Embryonic facial prominence (tissue), 1 donor: ENCODE results near the gene CYP3A7.
"Not testable (repeated sequence)": the region's sequence is repeated elsewhere in the genome, so short reads cannot be mapped to it uniquely, and the experiment has no call there.

Source experiments
- DNase-seq: peaks from one replicate; pipeline ENCODE4 v3.0.0-alpha.2; 2016; ENCODE audit errors: extremely low spot score

The CYP3A7 gene

GRCh38 chr7:99709260-99709659 lies 25.7 kb downstream of the CYP3A7 start:
- no peak for DNase-seq

DNA sequence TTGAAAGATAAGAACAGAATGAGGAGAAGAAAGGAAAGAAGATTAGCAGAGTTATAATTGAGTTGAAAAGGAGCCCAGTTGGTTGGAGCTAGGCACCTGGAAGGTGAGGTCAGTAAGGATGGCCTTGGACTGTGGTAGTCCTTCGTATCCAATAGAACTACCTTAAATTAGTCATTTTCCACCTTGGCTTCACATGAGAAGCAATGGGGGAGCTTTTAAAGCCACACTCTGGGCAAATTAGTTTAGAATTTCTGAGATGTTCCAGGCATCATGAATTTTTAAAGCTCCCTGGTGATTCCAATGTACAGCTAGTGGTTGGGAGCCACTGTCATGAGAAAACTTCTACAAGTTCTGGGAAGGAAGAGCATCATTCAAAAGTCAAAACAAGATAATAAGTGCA lies 27.9 kb downstream of the CYP3A7 start:
- no peak for DNase-seq

DNA sequence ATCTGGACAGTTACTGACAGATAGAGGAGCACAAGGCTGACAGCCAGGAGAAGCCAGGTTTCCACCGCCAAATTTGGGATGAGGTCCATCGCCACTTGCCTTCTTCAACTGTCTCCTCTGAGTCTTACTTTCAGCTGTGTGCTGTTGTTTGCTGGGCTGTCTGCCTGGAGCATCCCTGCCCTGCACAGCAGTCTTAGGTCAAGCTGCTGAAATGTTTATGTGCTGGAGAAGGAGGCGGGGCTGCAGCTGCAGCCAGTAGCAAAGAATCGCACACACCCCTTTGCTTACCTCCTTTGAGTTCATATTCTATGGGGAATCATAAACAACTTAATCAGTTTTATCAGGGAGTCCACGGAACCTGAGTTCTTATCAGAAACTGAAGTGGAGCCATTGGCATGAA lies 35.0 kb downstream of the CYP3A7 start:
- DNase-seq, result no peak

DNA sequence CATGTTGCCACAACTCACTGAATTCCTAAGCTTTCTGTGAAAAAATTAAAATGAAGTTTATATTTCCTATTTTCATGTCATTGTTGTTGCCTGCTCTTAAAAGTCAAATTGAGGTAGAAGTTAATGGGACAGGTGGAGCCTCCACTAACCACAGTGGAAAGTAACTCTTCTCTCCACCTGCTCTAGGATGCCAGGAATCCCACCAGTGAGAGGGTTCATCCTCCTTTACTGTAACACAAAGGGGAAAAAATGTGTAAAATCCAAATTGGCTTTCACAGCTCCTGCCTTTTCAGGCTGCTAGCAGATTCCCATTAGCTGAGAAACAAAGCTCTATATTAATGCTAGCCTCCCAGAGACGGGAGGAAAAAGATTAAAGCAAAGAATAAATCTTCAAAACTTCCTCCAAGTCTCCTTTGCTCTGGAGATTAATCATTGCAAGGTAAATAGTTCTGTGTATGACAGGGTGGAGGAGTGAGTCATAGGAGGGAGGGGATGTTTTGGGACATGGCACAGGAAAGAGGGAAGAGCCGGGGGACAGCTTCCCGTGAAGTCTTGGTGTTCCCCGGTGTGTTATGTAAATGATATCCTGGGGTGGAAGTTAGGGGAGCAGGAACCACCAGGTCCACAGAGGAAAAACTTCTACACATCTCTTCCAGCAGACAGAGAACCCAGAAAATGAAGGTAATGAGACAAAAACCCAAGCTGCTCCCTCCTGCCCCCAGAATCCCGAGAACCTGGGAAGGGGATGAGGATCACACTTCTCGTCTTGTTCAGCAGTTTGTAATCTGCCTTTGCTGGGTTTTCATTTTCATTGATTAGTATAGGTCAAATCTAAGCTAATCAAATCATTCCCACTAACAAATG lies 35.9 kb downstream of the CYP3A7 start:
- not testable (repeated sequence) for DNase-seq

DNA sequence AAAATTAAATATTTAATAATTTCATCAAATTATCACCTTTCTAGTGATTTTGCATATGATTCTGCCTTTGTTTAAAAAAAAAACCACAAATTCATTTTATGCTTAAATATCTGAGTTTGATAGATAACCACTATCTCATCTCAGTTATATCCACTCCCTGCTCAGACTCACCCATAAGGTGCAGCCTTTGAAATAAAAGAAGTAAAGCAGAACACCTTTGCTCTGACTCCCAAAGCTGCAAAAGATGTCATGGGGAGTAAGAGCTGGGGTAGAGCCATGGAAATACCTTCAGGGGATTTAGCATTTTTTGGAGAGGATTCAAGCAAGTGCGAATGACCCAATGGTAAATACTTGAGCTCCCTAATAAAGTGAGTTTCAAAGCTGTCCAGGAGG lies 40.1 kb downstream of the CYP3A7 start:
- no peak for DNase-seq

- no peak for DNase-seq
These were observed 40.6 kb downstream of the CYP3A7 start for GRCh38 chr7:99694201-99694911.

GRCh38 chr7:99693427-99694200 lies 41.4 kb downstream of the CYP3A7 start:
- no peak for DNase-seq

DNA sequence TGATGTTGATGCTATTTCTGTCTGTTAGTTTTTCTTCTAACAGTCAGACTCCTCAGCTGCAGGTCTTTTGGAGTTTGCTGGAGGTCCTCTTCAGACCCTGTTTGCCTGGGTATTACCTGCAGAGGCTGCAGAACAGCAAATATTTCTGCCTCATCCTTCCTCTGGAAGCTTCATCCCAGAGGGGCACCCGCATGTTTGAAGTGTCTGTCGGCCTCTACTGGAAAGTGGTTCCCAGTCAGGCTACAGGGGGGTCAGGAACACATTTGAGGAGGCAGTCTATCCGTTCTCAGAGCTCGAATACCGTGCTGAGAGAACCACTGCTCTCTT lies 41.9 kb downstream of the CYP3A7 start:
- no peak for DNase-seq

GRCh38 chr7:99692563-99692962 lies 42.4 kb downstream of the CYP3A7 start:
- not testable (repeated sequence) for DNase-seq

DNA sequence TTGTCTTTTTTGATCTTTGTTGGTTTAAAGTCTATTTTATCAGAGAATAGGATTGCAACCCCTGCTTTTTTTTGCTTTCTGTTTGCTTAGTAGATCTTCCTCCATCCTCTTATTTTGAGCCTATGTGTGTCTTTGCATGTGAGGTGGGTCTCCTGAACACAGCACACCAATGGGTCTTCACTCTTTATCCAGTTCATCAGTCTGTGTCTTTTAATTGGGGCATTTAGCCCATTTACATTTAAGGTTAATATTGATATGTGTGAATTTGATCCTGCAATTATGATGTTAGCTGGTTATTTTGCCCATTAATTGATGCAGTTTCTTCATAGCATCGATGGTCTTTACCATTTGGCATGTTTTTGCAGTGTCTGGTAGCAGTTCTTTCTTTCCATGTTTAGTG lies 43.3 kb downstream of the CYP3A7 start:
- not testable (repeated sequence) for DNase-seq

- not testable (repeated sequence) for DNase-seq
These were observed 44.1 kb downstream of the CYP3A7 start for GRCh38 chr7:99690918-99691317.

GRCh38 chr7:99685871-99686608 lies 49.0 kb downstream of the CYP3A7 start:
- DNase-seq, result not testable (repeated sequence)

DNA sequence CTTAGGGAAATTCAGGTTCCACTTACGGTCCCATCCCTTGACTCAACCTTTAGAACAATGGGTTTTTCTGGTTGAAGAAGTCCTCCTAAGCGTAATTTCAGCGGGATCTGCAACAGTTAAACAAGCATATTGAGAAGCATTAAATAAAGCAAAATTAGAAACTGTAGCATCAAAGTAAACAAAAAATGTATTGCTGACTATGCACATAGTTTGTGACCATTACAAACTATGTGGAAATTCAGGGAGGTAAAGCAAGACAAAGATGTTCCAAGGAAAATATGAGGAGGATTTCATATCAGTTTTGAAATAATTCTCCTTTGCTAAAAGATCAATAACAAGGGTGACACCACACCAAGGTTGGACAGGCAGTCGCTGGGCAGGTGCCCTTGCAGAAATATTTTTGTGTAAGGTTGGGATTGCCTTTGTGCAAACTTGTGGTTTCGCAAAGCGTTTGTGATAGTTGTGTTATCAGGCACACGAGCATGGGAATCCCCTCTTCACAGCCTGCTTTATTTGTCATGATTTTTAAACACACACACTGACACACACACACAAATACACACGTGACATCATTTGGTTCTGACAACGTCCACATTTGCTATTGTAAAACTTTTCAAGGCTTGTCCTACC lies 49.8 kb downstream of the CYP3A7 start:
- DNase-seq, result no peak

DNA sequence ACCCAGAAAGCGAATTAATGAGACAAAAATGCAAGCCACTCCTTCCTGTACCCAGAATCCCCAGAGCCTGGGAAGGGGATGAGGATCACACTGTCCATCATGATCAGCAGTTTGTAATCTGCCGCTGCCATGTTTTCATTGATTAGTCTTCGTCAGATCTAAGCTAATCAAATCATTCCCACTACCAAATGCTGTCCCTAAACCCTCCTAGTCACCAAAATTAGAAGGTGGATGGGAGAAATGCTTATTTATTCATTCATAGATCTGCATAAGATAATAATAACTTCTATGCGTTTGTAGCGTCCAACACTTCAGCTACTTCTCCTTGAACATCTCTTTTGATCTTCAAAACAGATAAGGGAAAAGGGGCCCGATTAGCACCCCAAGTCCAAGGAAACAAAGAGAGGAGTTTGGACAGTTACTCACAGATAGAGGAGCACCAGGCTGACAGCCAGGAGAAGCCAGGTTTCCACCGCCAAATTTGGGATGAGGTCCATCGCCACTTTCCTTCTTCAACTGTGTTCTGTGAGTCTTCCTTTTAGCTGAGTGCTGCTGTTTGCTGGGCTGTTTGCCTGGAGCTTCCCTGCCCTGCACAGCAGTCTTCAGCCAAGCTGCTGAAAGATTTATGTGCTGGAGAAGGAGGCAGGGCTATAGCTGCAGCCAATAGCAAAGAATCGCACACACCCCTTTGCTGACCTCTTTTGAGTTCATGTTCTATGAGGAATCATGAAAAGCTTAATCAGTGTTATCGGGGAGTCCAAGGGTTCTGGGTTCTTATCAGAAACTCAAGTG lies 55.4 kb downstream of the CYP3A7 start, which contains the start of gene CYP3A5:
Gene CYP3A5, minus strand, starts transcription at position 597 of the 792 bp plus-strand sequence. Its CDS starts 100 bp downstream, at position 497.
- DNase-seq, result no peak

DNA sequence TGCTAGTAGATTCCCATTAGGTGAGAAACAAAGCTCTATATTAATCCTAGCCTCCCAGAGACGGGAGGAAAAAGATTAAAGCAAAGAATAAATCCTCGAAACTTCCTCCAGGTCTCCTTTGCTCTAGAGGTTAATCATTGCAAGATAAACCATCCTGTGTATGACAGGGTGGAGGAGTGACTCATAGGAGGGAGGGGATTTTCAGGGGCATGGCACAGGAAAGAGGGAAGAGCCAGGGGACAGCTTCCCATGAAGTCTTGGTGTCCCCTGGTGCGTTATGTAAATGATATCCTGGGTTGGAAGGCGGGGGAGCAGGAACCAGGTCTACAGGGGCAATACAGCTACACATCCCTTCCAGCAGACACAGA lies 56.0 kb downstream of the CYP3A7 start:
- DNase-seq, result no peak

GRCh38 chr7:99677648-99678045 lies 57.3 kb downstream of the CYP3A7 start:
- no peak for DNase-seq

- no peak for DNase-seq
These were observed 57.9 kb downstream of the CYP3A7 start for GRCh38 chr7:99677013-99677647.

DNA sequence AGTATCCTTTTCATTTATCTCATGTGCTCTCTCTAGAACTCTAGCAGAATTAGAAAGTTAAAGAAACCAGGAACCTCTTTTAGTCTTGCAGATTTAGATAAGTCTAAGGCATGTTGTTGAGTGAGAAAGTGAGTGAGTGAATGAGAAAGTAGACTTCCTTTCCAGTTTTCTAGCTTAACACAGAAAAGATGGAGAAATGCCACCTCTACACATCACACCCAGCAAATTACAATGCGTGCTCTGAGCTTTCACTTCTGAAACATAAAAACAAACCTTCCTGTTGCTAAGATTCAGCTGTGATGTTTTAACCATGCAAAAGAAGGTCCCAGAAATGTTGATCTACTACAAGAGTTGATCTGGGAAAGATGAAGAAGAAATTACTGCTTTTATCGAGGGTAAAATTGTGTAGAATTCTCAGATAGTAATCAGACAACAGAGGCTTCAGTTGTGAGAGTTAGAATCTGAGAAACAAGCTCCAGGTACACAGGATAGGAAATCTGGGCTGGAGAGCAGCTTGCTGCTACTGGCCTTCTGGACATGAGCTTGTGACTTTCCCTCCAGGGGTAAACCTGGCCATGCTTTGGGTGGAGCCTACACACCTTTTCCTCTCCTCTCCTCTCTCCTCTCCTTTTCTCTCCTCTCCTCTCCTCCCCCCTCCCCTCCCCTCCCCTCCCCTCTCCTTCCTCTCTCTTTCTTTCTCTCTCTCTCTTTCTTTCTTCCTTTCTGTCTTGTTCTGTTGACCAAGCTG lies 59.8 kb downstream of the CYP3A7 start:
- no peak for DNase-seq

GRCh38 chr7:99672573-99672972 lies 62.4 kb downstream of the CYP3A7 start:
- no peak for DNase-seq
